IMR-90 (cell line): ENCODE data around the gene ANTXR1.

Experiments used
- CEBPB ChIP-seq: IDR thresholded peaks from 2 replicates; pipeline ENCODE4 v1.6.1; 2012; ENCODE audit warnings: low read depth, low read length, improper control_type of control experiment
- CTCF ChIP-seq: conservative IDR thresholded peaks from 2 replicates; pipeline ENCODE4 v1.5.1; 2012; ENCODE audit warnings: mild to moderate bottlenecking, low read depth, low read length, improper control_type of control experiment
- ELK1 ChIP-seq: fragments of 150-350 bp; IDR thresholded peaks from 2 replicates; pipeline ENCODE4 v1.6.1; 2016; ENCODE audit warnings: low read depth, mild to moderate bottlenecking, low read length, moderate library complexity, borderline replicate concordance
- MAZ ChIP-seq: IDR thresholded peaks from 2 replicates; pipeline ENCODE4 v1.6.1; 2012; ENCODE audit warnings: low read depth, mild to moderate bottlenecking, low read length, improper control_type of control experiment, moderate library complexity, borderline replicate concordance
- MXI1 ChIP-seq: IDR thresholded peaks from 2 replicates; pipeline ENCODE4 v1.6.1; 2012; ENCODE audit warnings: low read depth, mild to moderate bottlenecking, low read length, moderate library complexity, borderline replicate concordance
- POLR2A ChIP-seq: IDR thresholded peaks from 2 replicates; pipeline ENCODE4 v1.6.1; 2012; ENCODE audit warnings: mild to moderate bottlenecking, low read depth, low read length
- RFX5 ChIP-seq: IDR thresholded peaks from 2 replicates; pipeline ENCODE4 v1.8.0; 2012; ENCODE audit warnings: low read depth, mild to moderate bottlenecking, low read length, moderate library complexity
- SMC3 ChIP-seq: fragments of 150-350 bp; IDR thresholded peaks from 2 replicates; pipeline ENCODE4 v1.6.1; 2016; ENCODE audit warnings: low read depth, mild to moderate bottlenecking, antibody characterized with exemption, low read length, moderate library complexity
- USF2 ChIP-seq: fragments of 150-350 bp; IDR thresholded peaks from 2 replicates; pipeline ENCODE4 v1.6.1; 2017; ENCODE audit warnings: mild to moderate bottlenecking, antibody characterized with exemption, low read length, low read depth

DNA sequence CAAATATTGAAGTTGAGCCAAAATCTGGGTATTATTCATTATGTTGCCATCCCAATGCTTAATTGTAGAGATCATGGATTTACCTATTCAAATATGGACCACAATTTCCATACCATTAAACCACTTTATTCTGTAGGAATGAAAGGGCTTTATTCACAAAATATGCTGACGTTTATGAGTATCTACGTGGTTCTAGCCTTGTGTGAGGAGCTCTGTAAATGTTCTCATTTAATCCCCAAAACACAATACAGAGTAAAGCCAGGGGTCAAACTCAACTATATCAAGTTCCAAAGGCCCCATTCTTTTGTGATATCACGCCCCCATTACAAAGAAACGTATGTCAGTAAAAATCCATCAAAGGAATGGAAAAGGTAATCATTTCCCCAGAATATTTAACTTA, 61.9 kb downstream of the ANTXR1 start:
- TF ChIP-seq MXI1 (no peak), CTCF (no peak), ELK1 (no peak), USF2 (no peak), POLR2A (no peak), CEBPB (no peak), MAZ (no peak), RFX5 (no peak), SMC3 (no peak)
